Endodermal cell (in vitro differentiated cells): ENCODE results near the gene ANXA9. TPM values are rescaled to one million over a fixed set of nuclear protein-coding genes. Genes with fewer than 3 reads are reported as not detected.

Source experiments
- DNase-seq: peaks from one replicate; pipeline ENCODE4 v3.0.0-alpha.2; 2017
- H3K27ac ChIP-seq: 2 replicates; pipeline ENCODE4 v1.5.1; 2013; ENCODE audit warnings: mild to moderate bottlenecking, low read depth, low read length, moderate library complexity
- H3K27me3 ChIP-seq: 2 replicates; pipeline ENCODE4 v1.6.1; 2013; ENCODE audit warnings: mild to moderate bottlenecking, low read length, moderate library complexity; ENCODE audit not compliant: insufficient read depth, control insufficient read depth, poor library complexity, severe bottlenecking
- H3K36me3 ChIP-seq: 2 replicates; pipeline ENCODE4 v1.7.0; 2013; ENCODE audit warnings: mild to moderate bottlenecking, low read length, moderate library complexity; ENCODE audit not compliant: control insufficient read depth, insufficient read depth
- H3K4me1 ChIP-seq: one replicate; pipeline ENCODE4 v1.7.0; 2013; ENCODE audit warnings: low read length; ENCODE audit not compliant: control insufficient read depth, insufficient read depth
- H3K4me3 ChIP-seq: 2 replicates; pipeline ENCODE4 v1.5.1; 2013; ENCODE audit warnings: mild to moderate bottlenecking, low read length, moderate library complexity
- H3K9ac ChIP-seq: 2 replicates; pipeline ENCODE4 v1.6.1; 2013; ENCODE audit warnings: mild to moderate bottlenecking, low read length, moderate library complexity; ENCODE audit not compliant: poor library complexity, severe bottlenecking; ENCODE audit errors: extremely low read depth
- H3K9me3 ChIP-seq: 2 replicates; pipeline ENCODE4 v1.6.1; 2013; ENCODE audit warnings: mild to moderate bottlenecking, low read length, moderate library complexity; ENCODE audit not compliant: control insufficient read depth
- H3K27ac Mint-ChIP-seq: 2 replicates; pipeline ENCODE4 v1.8.0; 2020; ENCODE audit warnings: mixed read lengths
- H3K27me3 Mint-ChIP-seq: 2 replicates; pipeline ENCODE4 v1.8.0; 2021; ENCODE audit warnings: mild to moderate bottlenecking, mixed read lengths; ENCODE audit not compliant: insufficient read depth
- H3K36me3 Mint-ChIP-seq: 2 replicates; pipeline ENCODE4 v1.8.0; 2020; ENCODE audit warnings: low read depth, mixed read lengths
- H3K4me1 Mint-ChIP-seq: 2 replicates; pipeline ENCODE4 v1.8.0; 2020; ENCODE audit warnings: mixed read lengths
- H3K4me3 Mint-ChIP-seq: 2 replicates; pipeline ENCODE4 v1.8.0; 2020; ENCODE audit warnings: mild to moderate bottlenecking, moderate library complexity, mixed read lengths
- H3K9me3 Mint-ChIP-seq: 2 replicates; pipeline ENCODE4 v1.8.0; 2020; ENCODE audit warnings: mild to moderate bottlenecking, mixed read lengths
- WGBS, 2 experiments: methylation state at CpG; one replicate each; pipeline versions ENCODE4 v1.1.5 to v1.1.7; 2013; ENCODE audit warnings: missing lambda C conversion rate in 2 of 2, mixed read lengths in 1 of 2; ENCODE audit not compliant: insufficient coverage in 1 of 2, insufficient read length in 1 of 2; 5-methylcytosine and 5-hydroxymethylcytosine counted together
- total RNA-seq, 2 donors: library from RNA; stranded (reverse); fragmentation: NEBNext Ultra II Directional in 1 of 2; extraction: Animal tissue kit (Norgen Biotek cat#: 25700) in 1 of 2; gene quantifications; 2 replicates in 1 of 2; 3 replicates in 1 of 2; pipeline ENCODE4 v1.2.1, GENCODE V29; 2021
- TF ChIP-seq, protein P1 (sequence below): fragments of 200-600 bp; sonication (generic); conservative IDR thresholded peaks from 2 replicates; pipeline ENCODE4 v1.5.0; 2021; ENCODE audit warnings: antibody characterized with exemption, mild to moderate bottlenecking

Gene ANXA9
- total RNA-seq, 2 donors from 2014 or later = not detected

DNA sequence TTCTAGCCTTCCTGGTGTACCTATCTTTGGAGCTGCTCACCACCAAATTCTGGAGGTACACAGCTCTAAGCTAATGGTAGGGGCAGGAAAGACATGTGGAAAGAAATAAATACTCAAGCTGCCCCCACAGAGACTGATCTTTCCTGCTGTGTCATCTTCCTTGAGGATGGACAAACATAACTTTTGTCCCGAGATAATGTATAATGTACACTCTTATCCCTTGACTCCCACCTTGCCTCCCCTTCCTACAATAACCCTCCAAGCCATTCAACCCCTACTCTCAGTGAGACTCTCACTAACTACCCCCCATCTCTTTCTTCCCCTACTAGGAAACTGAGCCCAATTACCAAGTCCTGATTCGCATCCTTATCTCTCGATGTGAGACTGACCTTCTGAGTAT is 12.2 kb downstream of the ANXA9 start:
- 95 to 97% methylated on average over 3 of the region's 3 CpGs for WGBS, 2 experiments
- H3K4me1 Mint-ChIP-seq = peaks cover 6% of the 10 kb centered on the region
- Histone ChIP-seq H3K27ac (no peak overlapping the region), H3K27me3 (no peaks in the 10 kb centered on the region), H3K36me3 (no peaks in the 10 kb centered on the region), H3K4me1 (peaks cover 2% of the 10 kb centered on the region), H3K9ac (no peak overlapping the region), H3K9me3 (no peaks in the 10 kb centered on the region), H3K4me3 (no peak overlapping the region)
- DNase-seq = no peak
- no peaks in the 10 kb centered on the region for H3K27me3 Mint-ChIP-seq
- H3K36me3 Mint-ChIP-seq = no peaks in the 10 kb centered on the region
- TF ChIP-seq, protein P1, sequence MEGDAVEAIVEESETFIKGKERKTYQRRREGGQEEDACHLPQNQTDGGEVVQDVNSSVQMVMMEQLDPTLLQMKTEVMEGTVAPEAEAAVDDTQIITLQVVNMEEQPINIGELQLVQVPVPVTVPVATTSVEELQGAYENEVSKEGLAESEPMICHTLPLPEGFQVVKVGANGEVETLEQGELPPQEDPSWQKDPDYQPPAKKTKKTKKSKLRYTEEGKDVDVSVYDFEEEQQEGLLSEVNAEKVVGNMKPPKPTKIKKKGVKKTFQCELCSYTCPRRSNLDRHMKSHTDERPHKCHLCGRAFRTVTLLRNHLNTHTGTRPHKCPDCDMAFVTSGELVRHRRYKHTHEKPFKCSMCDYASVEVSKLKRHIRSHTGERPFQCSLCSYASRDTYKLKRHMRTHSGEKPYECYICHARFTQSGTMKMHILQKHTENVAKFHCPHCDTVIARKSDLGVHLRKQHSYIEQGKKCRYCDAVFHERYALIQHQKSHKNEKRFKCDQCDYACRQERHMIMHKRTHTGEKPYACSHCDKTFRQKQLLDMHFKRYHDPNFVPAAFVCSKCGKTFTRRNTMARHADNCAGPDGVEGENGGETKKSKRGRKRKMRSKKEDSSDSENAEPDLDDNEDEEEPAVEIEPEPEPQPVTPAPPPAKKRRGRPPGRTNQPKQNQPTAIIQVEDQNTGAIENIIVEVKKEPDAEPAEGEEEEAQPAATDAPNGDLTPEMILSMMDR = no peak
- H3K27ac Mint-ChIP-seq = peak overlapping the region; percentile 38
- no peak overlapping the region for H3K4me3 Mint-ChIP-seq
- H3K9me3 Mint-ChIP-seq = no peaks in the 10 kb centered on the region

DNA sequence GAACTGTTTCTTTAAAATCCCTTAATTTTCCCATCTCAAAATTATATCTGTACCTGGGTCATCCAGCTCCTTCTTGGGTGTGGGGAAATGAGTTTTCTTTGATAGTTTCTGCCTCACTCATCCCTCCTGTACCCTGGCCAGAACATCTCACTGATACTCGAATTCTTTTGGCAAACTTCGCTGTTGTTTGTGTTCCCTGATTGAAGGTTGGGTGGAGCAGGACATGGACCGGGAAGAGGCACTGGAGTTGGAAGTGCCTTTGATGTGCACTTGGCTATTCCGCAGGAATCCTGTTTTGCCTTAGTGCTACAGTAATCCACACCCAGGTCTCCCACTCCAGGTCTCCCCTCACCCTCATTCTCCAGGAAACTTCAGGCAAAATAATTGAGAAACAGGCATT is 13.4 kb downstream of the ANXA9 start:
- no peaks in the 10 kb centered on the region for H3K9me3 ChIP-seq
- no peak overlapping the region for H3K4me3 Mint-ChIP-seq
- H3K4me1 Mint-ChIP-seq = peaks cover 6% of the 10 kb centered on the region
- peak overlapping the region; percentile 69 for H3K27ac Mint-ChIP-seq
- no peak overlapping the region for H3K27ac ChIP-seq
- H3K4me1 ChIP-seq = peaks cover 2% of the 10 kb centered on the region
- no peak for DNase-seq
- H3K9me3 Mint-ChIP-seq = no peaks in the 10 kb centered on the region
- TF ChIP-seq, protein P1 = no peak
- no peaks in the 10 kb centered on the region for H3K27me3 ChIP-seq
- no peak overlapping the region for H3K4me3 ChIP-seq
- H3K36me3 ChIP-seq = no peaks in the 10 kb centered on the region
- no peaks in the 10 kb centered on the region for H3K36me3 Mint-ChIP-seq
- H3K27me3 Mint-ChIP-seq = no peaks in the 10 kb centered on the region
- no peak overlapping the region for H3K9ac ChIP-seq
- WGBS, 2 experiments = 79 to 83% methylated on average over 4 of the region's 4 CpGs

DNA sequence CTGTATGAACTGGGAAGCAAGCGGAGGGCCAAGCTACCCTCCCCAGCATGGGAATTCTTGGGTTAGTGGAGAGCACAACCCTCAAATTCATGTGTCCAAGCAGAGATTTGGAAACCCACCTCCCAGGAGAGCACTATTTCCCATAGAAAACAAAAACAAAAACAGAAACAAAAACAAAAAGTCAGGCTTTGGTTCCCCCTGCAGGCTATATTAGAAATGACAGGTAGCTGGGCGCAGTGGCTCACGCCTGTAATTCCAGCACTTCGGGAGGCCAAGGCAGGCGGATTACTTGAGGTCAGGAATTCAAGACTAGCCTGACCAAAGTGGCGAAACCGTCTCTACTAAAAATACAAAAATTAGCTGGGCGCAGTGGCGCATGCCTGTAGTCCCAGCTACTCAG is 13.8 kb downstream of the ANXA9 start:
- Mint-ChIP-seq H3K36me3 (no peaks in the 10 kb centered on the region), H3K4me1 (peaks cover 6% of the 10 kb centered on the region), H3K9me3 (no peaks in the 10 kb centered on the region), H3K27me3 (no peaks in the 10 kb centered on the region), H3K27ac (peak overlapping the region; percentile 69), H3K4me3 (no peak overlapping the region)
- H3K27ac ChIP-seq = no peak overlapping the region
- H3K4me3 ChIP-seq = no peak overlapping the region
- H3K9ac ChIP-seq = no peak overlapping the region
- peaks cover 2% of the 10 kb centered on the region for H3K4me1 ChIP-seq
- peak; percentile 86 for DNase-seq
- no peaks in the 10 kb centered on the region for H3K36me3 ChIP-seq
- H3K27me3 ChIP-seq = no peaks in the 10 kb centered on the region
- TF ChIP-seq, protein P1 = peak; percentile 89
- 32 to 36% methylated on average over 9 of the region's 9 CpGs for WGBS, 2 experiments
- H3K9me3 ChIP-seq = no peaks in the 10 kb centered on the region
